Neural cell (in vitro differentiated cells): ENCODE measurements around the gene DERA.

ENCODE experiments used
- CTCF ChIP-seq: fragments of 450-650 bp; IDR thresholded peaks from 2 replicates; pipeline ENCODE4 v1.5.1; 2014; ENCODE audit warnings: antibody characterized with exemption, mild to moderate bottlenecking, moderate library complexity; ENCODE audit not compliant: poor library complexity, severe bottlenecking
- EP300 ChIP-seq: fragments of 450-650 bp; conservative IDR thresholded peaks from 2 replicates; pipeline ENCODE4 v1.6.1; 2014; ENCODE audit warnings: antibody characterized with exemption, mild to moderate bottlenecking, moderate library complexity; ENCODE audit not compliant: poor library complexity, severe bottlenecking
- EZH2 ChIP-seq: fragments of 200-600, 300-800 bp; shearing (Covaris generic), sonication (generic); IDR thresholded peaks from 2 replicates; pipeline ENCODE4 v1.6.1; 2014; ENCODE audit warnings: antibody characterized with exemption, low read length, borderline replicate concordance, mild to moderate bottlenecking; ENCODE audit not compliant: insufficient read depth, poor library complexity, severe bottlenecking
- MXI1 ChIP-seq: fragments of 450-650 bp; conservative IDR thresholded peaks from 2 replicates; pipeline ENCODE4 v1.6.1; 2014; ENCODE audit warnings: antibody characterized with exemption, mild to moderate bottlenecking; ENCODE audit not compliant: poor library complexity, severe bottlenecking
- POLR2AphosphoS5 ChIP-seq: IDR thresholded peaks from 2 replicates; pipeline ENCODE4 v1.6.1; 2012
- RAD21 ChIP-seq: fragments of 450-650 bp; conservative IDR thresholded peaks from 2 replicates; pipeline ENCODE4 v1.6.1; 2014; ENCODE audit warnings: antibody characterized with exemption, mild to moderate bottlenecking, moderate library complexity
- REST ChIP-seq: IDR thresholded peaks from 2 replicates; pipeline ENCODE4 v1.6.1; 2012; ENCODE audit warnings: borderline replicate concordance
- SMC3 ChIP-seq: fragments of 450-650 bp; conservative IDR thresholded peaks from 2 replicates; pipeline ENCODE4 v1.6.1; 2014; ENCODE audit warnings: antibody characterized with exemption, mild to moderate bottlenecking, moderate library complexity; ENCODE audit not compliant: poor library complexity
- TAF1 ChIP-seq: IDR thresholded peaks from 2 replicates; pipeline ENCODE4 v1.6.1; 2012; ENCODE audit warnings: low read depth

- TF ChIP-seq POLR2AphosphoS5 (no peak), CTCF (no peak), REST (no peak), EP300 (no peak), EZH2 (no peak), MXI1 (no peak), TAF1 (no peak), SMC3 (no peak), RAD21 (no peak)
These were observed 21.2 kb downstream of the DERA start for GRCh38 chr12:15932327-15932726.
